A673 (cell line): ENCODE data around the gene MYLK. TPM values are rescaled to one million over a fixed set of nuclear protein-coding genes. Genes with fewer than 3 reads are reported as not detected.

Source experiments
- BruUV-seq: library from RNA; stranded (reverse); fragments of 400-500 nt; replicated peaks from 2 replicates; lab custom pipeline; 2021; lab: Mats Ljungman, UMichigan
- CTCF ChIA-PET: fragments of 300-600 bp; sonication (Branson Sonifier 250); formaldehyde crosslinking; loops from one replicate; lab custom pipeline; 2022; ENCODE audit warnings: antibody characterized with exemption; lab: Charles Lee
- POLR2A ChIA-PET: fragments of 300-600 bp; sonication (Branson Sonifier 250); formaldehyde crosslinking; loops from one replicate; lab custom pipeline; 2022; ENCODE audit warnings: antibody characterized with exemption; ENCODE audit not compliant: low non-redundant PET; lab: Charles Lee
- DNase-seq: peaks from one replicate; pipeline ENCODE4 v3.0.0-alpha.2; 2015; ENCODE audit warnings: low spot score
- H3K27ac ChIP-seq: fragments of 200-600 bp; sonication (generic); 2 replicates; pipeline ENCODE4 v1.5.1; 2016; ENCODE audit warnings: mixed run types, low read depth, mild to moderate bottlenecking, mixed read lengths, antibody characterized with exemption, low read length; ENCODE audit not compliant: poor library complexity, severe bottlenecking
- H3K27me3 ChIP-seq: fragments of 200-600 bp; sonication (generic); replicated peaks from 2 replicates; pipeline ENCODE4 v1.6.1; 2017; ENCODE audit warnings: mixed run types, low read depth, mild to moderate bottlenecking, mixed read lengths, antibody characterized with exemption, low read length; ENCODE audit not compliant: insufficient read depth, poor library complexity
- H3K36me3 ChIP-seq: fragments of 200-600 bp; sonication (generic); 2 replicates; pipeline ENCODE4 v1.6.1; 2016; ENCODE audit warnings: mixed run types, mild to moderate bottlenecking, mixed read lengths, antibody characterized with exemption, low read length; ENCODE audit not compliant: insufficient read depth, poor library complexity, severe bottlenecking
- H3K4me1 ChIP-seq: fragments of 200-600 bp; sonication (generic); 2 replicates; pipeline ENCODE4 v1.6.1; 2017; ENCODE audit warnings: mixed run types, mild to moderate bottlenecking, mixed read lengths, antibody characterized with exemption, low read length; ENCODE audit not compliant: insufficient read depth, poor library complexity, severe bottlenecking
- H3K4me3 ChIP-seq: fragments of 200-600 bp; sonication (generic); 2 replicates; pipeline ENCODE4 v1.5.1; 2016; ENCODE audit warnings: low read depth, mixed run types, mild to moderate bottlenecking, mixed read lengths, low read length; ENCODE audit not compliant: poor library complexity, severe bottlenecking
- H3K9me3 ChIP-seq: fragments of 200-600 bp; sonication (generic); 2 replicates; pipeline ENCODE4 v1.6.1; 2016; ENCODE audit warnings: mixed run types, low read depth, mild to moderate bottlenecking, mixed read lengths, antibody characterized with exemption, low read length; ENCODE audit not compliant: poor library complexity, severe bottlenecking
- EZH2 ChIP-seq: fragments of 200-600 bp; sonication (generic); IDR thresholded peaks from 2 replicates; pipeline ENCODE4 v1.6.1; 2017; ENCODE audit warnings: borderline replicate concordance, low read depth, mild to moderate bottlenecking, mixed read lengths, antibody characterized with exemption, low read length; ENCODE audit not compliant: poor library complexity, severe bottlenecking
- intact Hi-C: fragments of 100-400 bp; cut with micrococcal nuclease; formaldehyde crosslinking; loops from one replicate; pipeline ENCODE4 v1.10.0; 2022; ENCODE audit not compliant: unreplicated experiment
- total RNA-seq: library from RNA; stranded (reverse); gene quantifications from 2 replicates; pipeline ENCODE4 v1.2.3, GENCODE V29; 2021
- TF ChIP-seq, protein P1 (sequence below): fragments of 300-800, 200-600 bp; sonication (generic); conservative IDR thresholded peaks from 2 replicates; pipeline ENCODE4 v1.5.1; 2017; ENCODE audit warnings: low read depth, mild to moderate bottlenecking, antibody characterized with exemption, low read length, moderate library complexity, mixed read lengths

The MYLK gene
- total RNA-seq, 1 experiment from 2014 or later: 3.9 TPM

GRCh38 chr3:123799544-123800361, 84.4 kb downstream of the MYLK start:
- no peak for TF ChIP-seq EZH2
- TF ChIP-seq, protein P1, sequence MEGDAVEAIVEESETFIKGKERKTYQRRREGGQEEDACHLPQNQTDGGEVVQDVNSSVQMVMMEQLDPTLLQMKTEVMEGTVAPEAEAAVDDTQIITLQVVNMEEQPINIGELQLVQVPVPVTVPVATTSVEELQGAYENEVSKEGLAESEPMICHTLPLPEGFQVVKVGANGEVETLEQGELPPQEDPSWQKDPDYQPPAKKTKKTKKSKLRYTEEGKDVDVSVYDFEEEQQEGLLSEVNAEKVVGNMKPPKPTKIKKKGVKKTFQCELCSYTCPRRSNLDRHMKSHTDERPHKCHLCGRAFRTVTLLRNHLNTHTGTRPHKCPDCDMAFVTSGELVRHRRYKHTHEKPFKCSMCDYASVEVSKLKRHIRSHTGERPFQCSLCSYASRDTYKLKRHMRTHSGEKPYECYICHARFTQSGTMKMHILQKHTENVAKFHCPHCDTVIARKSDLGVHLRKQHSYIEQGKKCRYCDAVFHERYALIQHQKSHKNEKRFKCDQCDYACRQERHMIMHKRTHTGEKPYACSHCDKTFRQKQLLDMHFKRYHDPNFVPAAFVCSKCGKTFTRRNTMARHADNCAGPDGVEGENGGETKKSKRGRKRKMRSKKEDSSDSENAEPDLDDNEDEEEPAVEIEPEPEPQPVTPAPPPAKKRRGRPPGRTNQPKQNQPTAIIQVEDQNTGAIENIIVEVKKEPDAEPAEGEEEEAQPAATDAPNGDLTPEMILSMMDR: no peak
- ChIA-PET CTCF (no interaction called here), POLR2A (no interaction called here)
- no peaks in the 10 kb centered on the region for H3K36me3 ChIP-seq
- H3K9me3 ChIP-seq: no peaks in the 10 kb centered on the region
- no peak overlapping the region for H3K27ac ChIP-seq
- intact Hi-C loops: no loop called here
- BruUV-seq: no TSS peak
- H3K4me3 ChIP-seq: no peak overlapping the region
- H3K4me1 ChIP-seq: no peaks in the 10 kb centered on the region
- DNase-seq: no peak
- no peaks in the 10 kb centered on the region for H3K27me3 ChIP-seq

DNA sequence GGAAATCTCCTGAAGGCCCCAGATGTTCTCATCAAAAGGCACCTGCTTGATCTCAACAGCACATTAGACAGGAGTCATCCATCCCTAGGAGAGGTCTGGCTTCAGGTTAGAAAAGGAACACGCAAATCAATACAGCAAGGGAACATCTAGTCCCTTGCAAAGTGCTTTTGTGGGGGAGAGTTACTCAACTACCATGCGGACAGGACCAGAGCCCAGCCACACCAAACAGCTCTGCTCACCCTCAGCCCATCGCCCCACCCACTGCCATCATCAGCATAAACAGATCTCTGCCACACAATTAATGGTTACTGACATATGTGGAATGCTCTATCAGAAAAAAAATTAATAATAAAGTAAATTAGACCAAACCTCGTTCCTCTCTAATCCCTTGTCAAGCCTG, 85.6 kb downstream of the MYLK start:
- H3K4me3 ChIP-seq: no peak overlapping the region
- BruUV-seq: no TSS peak
- no peaks in the 10 kb centered on the region for H3K4me1 ChIP-seq
- ChIA-PET POLR2A (no interaction called here), CTCF (no interaction called here)
- H3K9me3 ChIP-seq: no peaks in the 10 kb centered on the region
- no peak for DNase-seq
- H3K27me3 ChIP-seq: no peaks in the 10 kb centered on the region
- H3K27ac ChIP-seq: no peak overlapping the region
- H3K36me3 ChIP-seq: no peaks in the 10 kb centered on the region
- TF ChIP-seq, protein P1: no peak
- no peak for TF ChIP-seq EZH2
- intact Hi-C loops: no loop called here

DNA sequence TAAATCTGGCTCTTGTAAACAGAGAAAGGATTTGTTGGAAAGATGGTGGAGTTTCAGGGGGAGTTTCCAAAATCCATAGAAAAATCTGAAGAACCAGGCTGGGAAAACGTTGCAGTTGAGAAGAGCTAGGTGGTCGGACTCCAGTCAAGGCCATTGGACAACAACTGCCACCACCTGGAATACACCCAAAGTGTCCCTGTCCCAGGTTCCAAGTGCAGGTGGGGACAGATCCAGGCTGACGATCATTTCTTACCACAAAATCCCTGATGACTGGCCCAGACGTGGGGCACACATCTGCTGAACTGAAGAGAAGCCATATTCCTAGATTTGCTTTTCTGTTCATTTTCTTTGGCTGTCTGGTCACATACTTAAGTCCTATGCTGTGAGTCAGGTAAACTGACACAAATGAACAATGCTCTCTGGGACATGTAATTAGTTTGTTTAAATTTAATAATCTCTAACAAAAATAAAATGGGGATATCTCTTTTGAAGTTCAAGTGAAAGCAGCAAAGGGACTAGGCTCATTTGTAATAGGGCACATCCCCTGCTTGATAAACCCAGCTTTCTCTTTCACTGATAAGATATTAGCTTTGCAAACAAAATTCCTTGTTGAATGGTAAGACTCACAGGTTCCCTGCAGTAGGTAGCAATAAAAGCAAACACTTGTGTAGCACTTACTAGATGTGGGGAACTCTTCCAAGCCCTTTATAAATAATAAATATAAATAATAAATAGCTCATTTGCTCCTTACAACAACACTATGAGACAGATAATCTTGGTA, 88.5 kb downstream of the MYLK start:
- no peaks in the 10 kb centered on the region for H3K27me3 ChIP-seq
- intact Hi-C loops: no loop called here
- H3K27ac ChIP-seq: no peak overlapping the region
- DNase-seq: no peak
- ChIA-PET CTCF (no interaction called here), POLR2A (no interaction called here)
- peaks cover 14% of the 10 kb centered on the region for H3K4me1 ChIP-seq
- no peak overlapping the region for H3K4me3 ChIP-seq
- no TSS peak for BruUV-seq
- no peaks in the 10 kb centered on the region for H3K36me3 ChIP-seq
- no peaks in the 10 kb centered on the region for H3K9me3 ChIP-seq
- no peak for TF ChIP-seq EZH2
- TF ChIP-seq, protein P1: no peak
